GM19043 (cell line): ENCODE results near the gene DHRS7C.

ENCODE experiments used
- ATAC-seq: cut with Tn5 transposase; IDR thresholded peaks from one replicate; pipeline ENCODE4 v1.9.1; 2021; ENCODE audit warnings: low read depth; ENCODE audit not compliant: unreplicated experiment

Gene DHRS7C

DNA sequence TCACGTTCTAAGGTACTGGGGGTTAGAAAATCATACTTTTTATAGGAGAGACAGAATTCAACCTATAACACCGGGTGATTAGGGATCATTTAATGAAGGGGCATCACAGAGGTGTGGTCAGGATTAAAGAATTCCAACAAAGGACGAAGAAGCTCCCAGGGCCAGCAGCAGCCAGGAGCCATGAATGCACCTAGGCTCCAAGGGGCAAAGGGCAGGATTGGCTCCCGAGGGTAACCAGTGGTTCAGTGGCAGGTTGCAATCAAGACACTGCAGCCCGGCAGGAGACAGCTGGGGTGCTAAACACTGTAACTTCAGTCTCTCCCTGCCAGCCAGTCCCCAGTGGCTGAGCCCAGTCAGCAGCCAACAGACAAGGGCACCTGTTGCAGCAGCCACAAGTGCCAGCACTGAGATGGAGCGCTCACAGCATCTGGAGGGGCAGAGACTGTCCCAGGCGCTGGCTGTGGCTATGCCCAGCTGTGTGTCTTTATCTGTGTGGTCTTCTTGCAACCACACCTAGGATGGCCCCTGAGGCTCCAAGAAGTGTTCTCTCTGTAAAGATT is 23.9 kb downstream of the DHRS7C start:
- ATAC-seq, result no peak

DNA sequence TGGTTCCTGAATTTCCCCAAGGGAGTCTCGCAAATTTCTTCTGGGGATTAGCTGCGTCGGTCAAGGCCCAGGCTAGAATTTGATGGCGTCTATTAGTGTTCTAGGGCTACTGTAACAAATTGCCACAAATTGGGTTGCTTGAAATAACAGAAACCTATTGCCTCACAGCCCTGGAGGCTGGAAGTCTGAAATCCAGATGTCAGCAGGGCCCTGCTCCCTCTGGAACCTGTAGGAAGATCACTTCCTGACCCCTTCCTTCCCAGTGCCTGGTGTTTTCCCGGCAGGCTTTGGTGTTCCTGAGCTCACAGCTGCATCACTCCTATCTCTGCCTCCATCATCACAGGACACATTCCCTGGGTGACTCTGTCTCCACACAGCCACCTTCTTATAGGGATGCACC is 24.4 kb downstream of the DHRS7C start:
- no peak for ATAC-seq

DNA sequence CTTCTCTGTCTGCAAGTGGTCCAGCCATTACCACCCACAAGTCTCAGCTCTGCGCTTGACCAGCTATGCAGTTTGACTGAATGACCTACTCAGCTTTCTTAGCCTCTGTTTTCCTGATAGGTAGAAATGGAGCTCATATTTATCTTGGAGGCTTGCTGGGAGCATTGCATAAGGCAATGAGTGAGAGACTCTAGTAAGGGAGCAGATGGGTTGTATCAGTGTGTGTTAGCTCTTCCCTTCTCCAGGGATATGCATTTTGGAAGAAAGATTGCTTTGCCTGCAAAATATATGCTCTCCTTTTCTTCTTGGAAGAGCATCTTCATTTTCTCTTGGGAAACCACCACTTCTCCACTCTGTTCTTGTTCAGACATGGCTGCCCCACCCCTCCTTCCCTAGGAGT is 26.1 kb downstream of the DHRS7C start:
- ATAC-seq, result no peak

DNA sequence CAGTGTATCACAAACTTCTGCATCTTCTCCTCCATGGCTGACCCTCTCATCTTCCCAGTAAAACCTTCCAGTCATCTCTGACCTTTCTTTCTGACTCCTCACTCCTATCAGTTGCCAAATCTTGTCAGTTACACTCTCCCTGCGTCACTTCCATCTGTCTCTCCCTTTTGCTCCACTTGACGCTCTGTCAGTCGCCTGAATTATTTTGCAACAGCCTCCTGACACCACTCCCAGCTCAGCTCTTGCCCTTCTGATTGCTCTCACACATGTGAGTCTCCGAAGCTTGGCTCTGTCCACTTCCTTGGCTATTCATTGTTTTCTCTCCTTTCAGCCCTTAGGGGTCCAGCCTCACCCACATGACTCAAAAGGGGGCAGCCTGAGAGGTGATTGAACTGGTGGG is 27.7 kb downstream of the DHRS7C start:
- ATAC-seq, result no peak

DNA sequence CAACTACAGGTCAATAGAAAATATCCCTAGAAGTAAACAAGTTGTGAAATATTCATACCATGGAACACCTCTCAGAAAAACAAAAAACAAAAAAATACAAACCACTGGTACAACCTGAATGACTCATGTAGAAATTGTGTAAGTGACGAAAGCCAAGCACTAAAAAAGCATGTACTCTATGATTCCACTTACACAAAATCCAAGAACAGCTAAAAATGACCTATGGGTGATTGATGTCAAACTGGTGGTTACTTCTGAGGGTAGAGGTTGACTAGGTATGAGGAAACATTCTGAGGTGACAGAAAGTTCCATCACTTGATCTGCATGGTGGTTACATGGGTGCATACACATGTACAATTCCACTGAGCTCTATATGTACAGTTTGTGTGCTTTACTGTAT is 31.1 kb downstream of the DHRS7C start:
- no peak for ATAC-seq

DNA sequence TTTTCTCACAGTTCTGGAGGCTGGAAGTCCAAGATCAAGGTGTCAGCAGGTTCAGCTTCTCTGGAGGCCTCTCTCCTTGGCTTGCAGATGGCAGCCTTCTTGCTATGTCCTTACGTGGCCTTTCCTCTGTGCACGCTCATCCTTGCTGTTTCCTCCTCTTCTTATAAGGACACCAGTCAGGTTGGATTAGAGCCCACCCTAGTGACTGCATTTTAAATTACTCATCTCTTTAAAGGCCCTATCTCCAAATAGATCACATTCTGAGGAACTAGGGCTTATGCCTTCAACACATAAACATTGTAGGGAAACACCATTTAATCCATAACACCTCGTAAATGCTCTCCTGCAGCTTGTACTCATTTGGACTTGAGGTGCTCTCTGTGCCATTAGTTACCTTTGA is 36.3 kb downstream of the DHRS7C start:
- no peak for ATAC-seq

DNA sequence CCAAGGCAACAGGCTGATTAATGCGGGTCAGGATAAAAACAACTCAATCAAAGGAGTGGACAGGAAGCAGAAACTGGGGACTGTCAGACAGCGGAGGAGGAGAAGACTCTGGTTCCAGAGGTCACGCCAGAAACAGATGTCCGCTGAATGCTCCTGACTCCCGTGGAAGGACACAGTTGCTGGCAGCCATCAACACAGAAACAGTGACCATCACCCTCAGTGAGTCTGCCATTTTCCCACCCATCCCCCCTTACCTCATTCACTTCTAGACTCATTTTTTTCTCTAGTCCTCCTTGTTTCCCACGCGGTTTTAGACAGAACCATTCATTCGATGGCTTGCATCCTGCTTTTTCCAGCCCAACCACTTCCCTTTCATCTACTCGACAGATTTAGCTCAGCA is 40.9 kb downstream of the DHRS7C start:
- no peak for ATAC-seq

DNA sequence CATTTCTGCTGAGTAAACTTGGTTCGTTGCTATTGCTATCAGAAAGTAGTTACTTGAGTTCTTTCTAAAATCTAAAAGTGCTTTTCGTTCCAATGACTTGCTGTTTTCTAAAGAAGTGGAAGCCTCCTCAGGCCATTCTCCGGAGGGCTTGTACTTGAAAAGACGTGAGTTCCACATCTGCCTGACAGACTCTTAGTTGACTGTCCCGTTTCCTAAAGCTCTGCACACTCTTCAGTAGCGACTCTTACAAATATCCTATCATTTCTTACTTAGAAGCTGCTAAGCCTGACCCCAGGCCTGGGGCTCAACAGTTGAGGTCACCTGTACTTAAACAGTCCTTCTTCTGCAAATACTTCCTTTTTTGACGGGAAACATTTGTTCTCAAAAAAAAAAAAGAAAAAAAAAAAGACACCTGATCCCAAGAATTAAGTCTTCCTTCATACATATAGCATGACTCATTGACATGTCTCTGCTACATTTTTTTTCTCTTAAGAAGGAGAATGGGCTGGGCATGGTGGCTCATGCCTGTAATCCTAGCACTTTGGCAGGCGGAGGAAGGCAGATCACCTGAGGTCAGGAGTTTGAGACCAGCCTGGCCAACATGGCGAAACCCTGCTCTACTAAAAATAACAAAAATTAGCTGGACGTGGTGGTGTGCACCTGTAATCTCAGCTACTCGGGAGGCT is 61.5 kb downstream of the DHRS7C start:
- ATAC-seq, result no peak

DNA sequence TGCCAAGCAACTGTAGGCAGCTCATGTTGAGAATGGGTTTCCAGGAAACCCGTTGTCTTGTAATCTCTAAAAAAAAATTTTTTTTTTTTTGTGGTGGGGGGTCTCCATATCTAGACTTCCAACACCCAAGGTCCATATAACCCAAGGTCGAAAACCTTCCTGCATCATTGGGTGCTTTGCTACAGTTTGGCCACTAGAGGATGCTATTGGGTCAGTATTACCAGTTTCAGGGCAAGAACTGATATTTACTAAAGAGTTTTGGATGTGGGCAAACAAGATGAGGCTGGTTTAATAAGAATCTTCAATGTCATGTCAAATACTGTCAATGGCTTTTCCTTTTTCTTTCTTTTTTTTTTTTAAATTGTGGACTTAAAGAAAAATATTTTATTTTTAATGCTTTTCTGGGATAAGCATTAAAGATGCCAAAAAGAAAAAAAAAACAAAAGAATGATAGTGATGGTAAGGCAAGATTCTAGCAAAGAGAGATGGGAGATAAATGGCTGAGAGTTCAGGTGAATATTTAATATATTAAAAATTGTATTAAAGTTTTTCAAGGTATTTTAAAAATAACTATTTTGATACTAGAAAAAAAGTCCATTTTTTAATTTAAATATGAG is 62.2 kb downstream of the DHRS7C start:
- ATAC-seq, result no peak

DNA sequence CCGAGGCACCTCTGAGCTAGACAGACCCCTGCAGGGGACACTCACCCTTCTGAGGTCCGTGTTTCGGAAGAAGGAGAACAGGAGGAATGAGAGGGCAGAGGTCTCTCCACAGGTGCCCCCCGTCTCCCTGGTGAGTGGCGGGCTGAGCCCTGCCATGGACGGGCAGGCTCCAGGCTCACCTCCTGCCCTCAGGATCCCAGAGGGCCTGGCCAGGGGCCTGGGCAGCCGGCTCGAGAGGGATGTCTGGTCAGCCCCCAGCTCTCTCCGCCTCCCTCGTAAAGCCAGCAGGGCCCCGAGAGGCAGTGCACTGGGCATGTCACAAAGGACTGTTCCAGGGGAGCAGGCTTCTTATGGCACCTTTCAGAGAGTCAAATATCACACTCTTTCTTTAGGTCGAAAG is 62.8 kb downstream of the DHRS7C start:
- no peak for ATAC-seq

DNA sequence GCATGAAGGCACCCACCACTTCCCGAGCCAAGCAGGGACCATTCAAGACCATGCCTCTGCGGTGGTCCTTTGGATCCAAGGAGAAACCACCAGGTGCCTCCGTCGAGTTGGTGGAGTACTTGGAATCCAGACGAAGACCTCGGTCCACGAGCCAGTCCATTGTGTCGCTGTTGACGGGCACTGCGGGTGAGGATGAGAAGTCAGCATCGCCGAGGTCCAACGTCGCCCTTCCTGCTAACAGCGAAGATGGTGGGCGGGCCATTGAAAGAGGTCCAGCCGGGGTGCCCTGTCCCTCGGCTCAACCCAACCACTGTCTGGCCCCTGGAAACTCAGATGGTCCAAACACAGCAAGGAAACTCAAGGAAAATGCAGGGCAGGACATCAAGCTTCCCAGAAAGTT is 63.4 kb downstream of the DHRS7C start:
- ATAC-seq, result no peak

DNA sequence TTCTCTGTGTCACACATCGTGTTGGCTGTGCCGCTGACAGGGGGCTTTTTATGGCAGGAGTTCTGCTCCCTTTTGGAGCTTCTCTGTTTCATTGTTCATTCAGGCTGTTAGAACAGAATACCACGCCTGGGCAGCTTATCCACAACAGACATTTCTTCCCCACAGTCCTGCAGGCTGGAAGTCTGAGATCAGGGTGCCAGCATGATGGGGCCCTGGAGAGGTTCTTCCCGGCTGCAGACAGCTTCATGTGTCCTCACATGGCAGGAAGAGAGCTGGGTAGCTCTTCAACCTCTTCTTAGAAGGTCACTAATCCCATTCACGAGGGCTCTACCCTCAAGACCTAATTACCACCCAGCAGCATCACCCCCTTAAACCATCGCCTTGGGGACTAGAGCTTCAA is 65.1 kb downstream of the DHRS7C start:
- no peak for ATAC-seq

DNA sequence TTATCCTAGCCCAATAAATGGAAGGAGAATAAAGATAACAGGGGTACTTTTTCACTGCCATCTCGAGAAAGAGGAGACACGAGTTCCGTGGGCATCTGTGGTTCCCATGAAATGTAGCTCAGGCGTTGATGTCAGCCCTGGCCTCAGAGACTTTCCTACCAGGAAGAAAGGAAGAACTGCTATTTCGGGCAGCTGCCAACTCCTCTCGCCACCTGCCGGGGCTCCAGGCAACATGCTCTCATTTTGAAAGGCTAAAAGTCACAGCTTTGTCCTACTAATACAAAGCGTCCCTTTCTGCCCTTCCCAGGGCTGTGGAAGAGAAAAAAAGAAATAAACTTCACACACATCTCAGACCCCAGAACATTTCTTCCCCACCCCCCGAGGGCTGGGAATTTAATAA is 65.8 kb downstream of the DHRS7C start:
- no peak for ATAC-seq
